ENCODE data around the gene APBB3.

DNA sequence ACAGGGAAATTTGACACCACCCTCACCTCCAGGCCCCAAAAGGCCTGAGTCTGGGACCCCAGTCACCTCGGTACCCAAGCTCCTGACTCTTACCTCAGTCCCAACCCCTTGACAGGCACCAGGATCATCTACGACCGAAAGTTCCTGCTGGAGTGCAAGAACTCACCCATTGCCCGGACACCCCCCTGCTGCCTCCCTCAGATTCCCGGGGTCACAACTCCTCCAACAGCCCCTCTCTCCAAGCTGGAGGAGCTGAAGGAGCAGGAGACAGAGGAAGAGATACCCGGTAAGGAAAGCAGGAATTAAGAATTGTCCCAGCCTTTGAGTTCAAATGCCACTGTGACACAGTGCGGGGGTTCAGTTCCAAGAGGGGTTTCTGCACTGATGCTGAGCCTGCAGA, 15.6 kb downstream of the APBB3 start:
- no peak for TF ChIP-seq ZNF114 (tag by site-specific recombination; IDR thresholded peaks at IDR 0.05)
- TF ChIP-seq HOXD13 (CRISPR knock-in tag; IDR thresholded peaks at IDR 0.05; ENCODE audit: borderline replicate concordance), result no peak
- no peak for TF ChIP-seq ZNF544 (tag by site-specific recombination; IDR thresholded peaks at IDR 0.05)
